Loucy (cell line): ENCODE measurements around the gene SNRPA1.
A peak's percentile ranks its signal among the peaks of the same experiment; 100 is the strongest.

Source experiments
- H2AFZ ChIP-seq: fragments of 200-600 bp; sonication (generic); 2 replicates; pipeline ENCODE4 v1.6.0; 2016; ENCODE audit warnings: antibody characterized with exemption, mild to moderate bottlenecking, low read length, moderate library complexity
- H3F3A ChIP-seq: fragments of 200-600 bp; 2 replicates; pipeline ENCODE4 v1.6.0; 2016; ENCODE audit warnings: antibody characterized with exemption, low read depth, mild to moderate bottlenecking
- H3K27me3 ChIP-seq: fragments of 200-600 bp; sonication (generic); 2 replicates; pipeline ENCODE4 v1.6.1; 2014; ENCODE audit warnings: low read length, mild to moderate bottlenecking; ENCODE audit not compliant: insufficient read depth, poor library complexity, severe bottlenecking
- H3K36me3 ChIP-seq: fragments of 200-600 bp; sonication (generic); 2 replicates; pipeline ENCODE4 v1.6.1; 2016; ENCODE audit warnings: low read length; ENCODE audit not compliant: insufficient read depth
- H3K4me1 ChIP-seq: fragments of 200-600 bp; sonication (generic); 2 replicates; pipeline ENCODE4 v1.5.1; 2014; ENCODE audit warnings: low read length, mild to moderate bottlenecking; ENCODE audit not compliant: insufficient read depth, poor library complexity, severe bottlenecking
- H3K4me2 ChIP-seq: fragments of 200-600 bp; sonication (generic); 2 replicates; pipeline ENCODE4 v1.6.0; 2014; ENCODE audit warnings: antibody characterized with exemption, low read length, low read depth, mild to moderate bottlenecking; ENCODE audit not compliant: poor library complexity, severe bottlenecking
- H3K4me3 ChIP-seq: fragments of 200-600 bp; sonication (generic); 2 replicates; pipeline ENCODE4 v1.5.1; 2014; ENCODE audit warnings: low read length, mild to moderate bottlenecking, mixed read lengths; ENCODE audit not compliant: poor library complexity, severe bottlenecking
- H3K79me2 ChIP-seq: fragments of 200-600 bp; sonication (generic); 2 replicates; pipeline ENCODE4 v1.6.1; 2014; ENCODE audit warnings: low read length; ENCODE audit not compliant: insufficient read depth
- H3K9ac ChIP-seq: fragments of 200-600 bp; sonication (generic); 2 replicates; pipeline ENCODE4 v1.6.0; 2014; ENCODE audit warnings: mild to moderate bottlenecking, low read depth, low read length, moderate library complexity; ENCODE audit not compliant: poor library complexity, severe bottlenecking
- H3K9me2 ChIP-seq: fragments of 200-600 bp; sonication (generic); replicated peaks from 2 replicates; pipeline ENCODE4 v1.6.1; 2016; ENCODE audit warnings: low read depth, low read length, mixed read lengths
- H3K9me3 ChIP-seq: fragments of 200-600 bp; sonication (generic); 2 replicates; pipeline ENCODE4 v1.6.1; 2014; ENCODE audit warnings: mild to moderate bottlenecking, antibody characterized with exemption, low read length, low read depth; ENCODE audit not compliant: insufficient read depth
- H4K20me1 ChIP-seq: fragments of 200-600 bp; sonication (generic); 2 replicates; pipeline ENCODE4 v1.6.0; 2014; ENCODE audit warnings: antibody characterized with exemption, low read length, mild to moderate bottlenecking; ENCODE audit not compliant: insufficient read depth, poor library complexity, severe bottlenecking
- EZH2phosphoT487 ChIP-seq: fragments of 200-600 bp; IDR thresholded peaks from 2 replicates; pipeline ENCODE4 v1.6.1; 2018; ENCODE audit warnings: antibody characterized with exemption, mild to moderate bottlenecking, moderate library complexity, borderline replicate concordance
- TF ChIP-seq, protein P1 (sequence below): fragments of 200-600 bp; sonication (generic); conservative IDR thresholded peaks from 2 replicates; pipeline ENCODE4 v1.5.1; 2014; ENCODE audit warnings: mild to moderate bottlenecking, antibody characterized with exemption, low read length

Gene SNRPA1

DNA sequence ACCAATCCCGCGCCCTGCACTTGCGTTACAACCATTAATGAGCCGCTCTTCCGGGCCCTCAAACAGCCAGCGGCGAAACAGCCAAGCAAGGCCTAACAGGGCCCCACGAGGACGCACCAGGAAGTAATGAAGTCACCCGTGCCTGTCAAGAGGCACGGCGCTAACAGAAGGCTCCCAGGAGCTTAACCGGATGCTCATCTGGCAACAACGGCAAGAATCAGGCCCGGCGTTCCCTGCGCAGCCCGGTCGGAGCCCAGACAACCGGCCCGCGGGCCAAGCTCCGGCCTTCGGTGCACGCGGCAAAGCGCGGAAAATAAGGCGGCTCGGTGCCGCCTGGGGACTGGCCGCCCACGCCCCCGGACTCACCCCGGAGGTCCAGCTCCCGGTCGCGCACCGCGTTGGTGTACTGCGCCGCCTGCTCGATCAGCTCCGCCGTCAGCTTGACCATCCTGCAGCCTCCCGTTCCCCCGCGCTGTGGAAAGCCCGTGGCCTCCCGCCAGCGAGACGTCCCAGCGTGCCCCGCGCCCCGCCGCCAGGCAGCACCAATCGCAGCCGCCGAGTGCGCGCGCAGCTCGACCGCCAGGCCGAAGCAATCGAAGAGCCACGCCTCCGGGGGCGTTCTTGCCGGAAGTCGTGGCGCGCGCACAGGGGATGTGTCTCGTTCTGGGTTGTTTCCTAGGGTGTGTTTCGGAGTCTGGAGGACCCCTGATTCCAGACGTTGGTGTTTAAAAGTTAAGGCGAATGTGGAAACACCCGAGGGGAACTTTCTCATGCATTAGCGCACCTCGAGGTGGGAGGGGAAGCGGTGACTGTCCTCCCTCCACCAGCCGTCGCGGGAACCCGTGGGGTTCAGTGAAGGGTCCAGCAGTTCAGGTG, at the start of gene SNRPA1:
SNRPA1 (minus strand) TSS at position 518 of the 876 bp plus-strand sequence; CDS start at position 448, 70 bp downstream.
- Histone ChIP-seq H3K4me1 (peaks cover 39% of the 10 kb centered on the region), H3K4me3 (peak within 1 kb of the TSS; percentile 97), H3K36me3 (no peaks in the 10 kb centered on the region; the same call in 1 of the 2 replicates), H3K79me2 (peaks cover 55% of the 10 kb centered on the region), H2AFZ (peak within 1 kb of the TSS; percentile 86), H3K27me3 (no peaks in the 10 kb centered on the region), H3K9ac (peak within 1 kb of the TSS; percentile 92), H3K9me2 (no peaks in the 10 kb centered on the region), H3K9me3 (no peaks in the 10 kb centered on the region), H3K4me2 (peak within 1 kb of the TSS; percentile 100), H3F3A (peaks cover 7% of the 10 kb centered on the region; the same call in 1 of the 2 replicates), H4K20me1 (peaks cover 44% of the 10 kb centered on the region)
- TF ChIP-seq, protein P1, sequence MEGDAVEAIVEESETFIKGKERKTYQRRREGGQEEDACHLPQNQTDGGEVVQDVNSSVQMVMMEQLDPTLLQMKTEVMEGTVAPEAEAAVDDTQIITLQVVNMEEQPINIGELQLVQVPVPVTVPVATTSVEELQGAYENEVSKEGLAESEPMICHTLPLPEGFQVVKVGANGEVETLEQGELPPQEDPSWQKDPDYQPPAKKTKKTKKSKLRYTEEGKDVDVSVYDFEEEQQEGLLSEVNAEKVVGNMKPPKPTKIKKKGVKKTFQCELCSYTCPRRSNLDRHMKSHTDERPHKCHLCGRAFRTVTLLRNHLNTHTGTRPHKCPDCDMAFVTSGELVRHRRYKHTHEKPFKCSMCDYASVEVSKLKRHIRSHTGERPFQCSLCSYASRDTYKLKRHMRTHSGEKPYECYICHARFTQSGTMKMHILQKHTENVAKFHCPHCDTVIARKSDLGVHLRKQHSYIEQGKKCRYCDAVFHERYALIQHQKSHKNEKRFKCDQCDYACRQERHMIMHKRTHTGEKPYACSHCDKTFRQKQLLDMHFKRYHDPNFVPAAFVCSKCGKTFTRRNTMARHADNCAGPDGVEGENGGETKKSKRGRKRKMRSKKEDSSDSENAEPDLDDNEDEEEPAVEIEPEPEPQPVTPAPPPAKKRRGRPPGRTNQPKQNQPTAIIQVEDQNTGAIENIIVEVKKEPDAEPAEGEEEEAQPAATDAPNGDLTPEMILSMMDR = no peak
- TF ChIP-seq EZH2phosphoT487 = no peak

DNA sequence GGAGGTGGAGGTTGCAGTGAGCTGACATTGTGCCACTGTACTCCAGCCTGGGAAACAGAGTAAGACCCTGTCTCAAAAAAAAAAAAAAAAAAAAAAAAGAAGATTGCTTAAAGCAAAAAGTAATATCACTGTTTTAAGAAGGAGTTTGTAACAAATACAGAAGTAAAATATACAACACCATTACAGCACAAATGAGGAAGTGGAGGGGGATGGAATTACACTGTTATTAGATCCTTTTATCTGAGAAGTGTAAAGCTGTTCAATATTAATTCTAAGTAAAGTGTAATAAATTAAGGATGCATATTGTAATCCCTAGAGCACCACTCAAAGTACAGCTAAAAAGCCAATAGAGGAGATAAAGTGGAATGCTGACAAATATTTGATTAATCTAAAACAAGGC, 47.0 kb upstream of the SNRPA1 start:
- no peak overlapping the region for H3K4me2 ChIP-seq
- H3K9me3 ChIP-seq = no peaks in the 10 kb centered on the region
- no peak for TF ChIP-seq EZH2phosphoT487
- TF ChIP-seq, protein P1 = no peak
- H3K9me2 ChIP-seq = no peaks in the 10 kb centered on the region
- H2AFZ ChIP-seq = no peak overlapping the region
- no peak overlapping the region for H3K4me3 ChIP-seq
- H3K4me1 ChIP-seq = no peaks in the 10 kb centered on the region
- peaks cover 93% of the 10 kb centered on the region for H3K27me3 ChIP-seq
- no peak overlapping the region for H3K9ac ChIP-seq
- H3F3A ChIP-seq = no peaks in the 10 kb centered on the region
- no peaks in the 10 kb centered on the region for H3K36me3 ChIP-seq
- H3K79me2 ChIP-seq = no peaks in the 10 kb centered on the region
- no peaks in the 10 kb centered on the region for H4K20me1 ChIP-seq

DNA sequence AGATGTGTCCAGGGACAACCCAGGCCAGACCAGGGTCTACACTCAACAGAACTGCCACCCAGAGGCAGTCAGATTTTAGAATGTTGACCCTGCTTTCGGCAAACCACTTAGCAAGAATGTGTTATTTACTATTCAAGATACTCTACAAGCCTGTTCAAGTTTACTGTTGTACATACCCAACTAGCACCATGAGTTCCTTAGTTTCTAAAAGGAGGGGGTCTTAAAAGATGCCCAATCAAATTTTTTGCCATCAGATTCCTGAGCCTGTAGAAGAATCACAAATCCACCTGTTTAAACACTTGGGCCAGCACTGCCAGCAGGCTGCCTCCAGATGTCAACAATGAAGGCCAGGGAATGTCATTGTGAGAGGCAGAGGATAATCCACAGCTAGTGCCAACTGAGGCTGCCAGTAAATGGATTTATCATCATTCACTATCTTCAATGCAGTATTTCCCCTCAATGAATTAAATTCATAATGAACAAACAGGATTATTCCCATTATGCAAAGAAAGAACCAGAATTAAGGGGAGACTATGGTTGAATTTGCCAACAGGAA, 43.5 kb upstream of the SNRPA1 start:
- Histone ChIP-seq H3K9ac (no peak overlapping the region), H3K4me2 (no peak overlapping the region), H3K4me1 (no peaks in the 10 kb centered on the region), H2AFZ (no peak overlapping the region), H3K27me3 (peaks cover 81% of the 10 kb centered on the region), H3K4me3 (no peak overlapping the region), H3K36me3 (no peaks in the 10 kb centered on the region), H4K20me1 (no peaks in the 10 kb centered on the region), H3K9me3 (peaks cover 13% of the 10 kb centered on the region; the same call in 1 of the 2 replicates), H3K79me2 (no peaks in the 10 kb centered on the region), H3F3A (peaks cover 16% of the 10 kb centered on the region), H3K9me2 (no peaks in the 10 kb centered on the region)
- TF ChIP-seq, protein P1 = no peak
- no peak for TF ChIP-seq EZH2phosphoT487
